GM21717 (cell line): ENCODE measurements around the gene HIVEP1.

Source experiments
- ATAC-seq: cut with Tn5 transposase; IDR thresholded peaks from one replicate; pipeline ENCODE4 v1.9.1; 2021; ENCODE audit warnings: mild to moderate bottlenecking, moderate library complexity; ENCODE audit not compliant: unreplicated experiment

HIVEP1 gene

GRCh38 chr6:12017263-12017662 lies 5.2 kb downstream of the HIVEP1 start:
- ATAC-seq, result no peak

DNA sequence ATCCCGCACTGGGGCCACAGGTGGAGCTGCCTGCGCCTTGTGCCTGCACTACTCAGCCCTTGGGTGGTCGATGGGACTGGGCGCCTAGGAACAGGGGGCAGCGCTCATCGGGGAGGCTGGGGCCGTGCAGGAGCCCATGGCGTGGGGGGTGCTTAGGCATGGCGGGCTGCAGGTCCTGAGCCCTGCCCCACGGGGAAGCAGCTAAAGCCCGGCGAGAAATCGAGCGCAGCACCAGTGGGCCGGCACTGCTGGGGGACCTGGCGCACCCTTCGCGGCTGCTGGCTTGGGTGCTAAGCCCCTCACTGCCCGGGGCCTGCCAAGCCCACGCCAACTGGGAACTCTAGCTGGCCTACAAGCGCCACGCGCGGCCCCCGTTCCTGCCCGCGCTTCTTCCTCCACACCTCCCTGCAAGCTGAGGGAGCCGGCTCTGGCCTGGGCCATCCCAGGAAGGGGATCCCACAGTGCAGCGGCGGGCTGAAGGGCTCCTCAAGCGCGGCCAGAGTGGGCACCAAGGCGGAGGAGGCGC lies 5.8 kb downstream of the HIVEP1 start:
- ATAC-seq, result no peak

GRCh38 chr6:12020187-12020791 lies 8.2 kb downstream of the HIVEP1 start:
- no peak for ATAC-seq

DNA sequence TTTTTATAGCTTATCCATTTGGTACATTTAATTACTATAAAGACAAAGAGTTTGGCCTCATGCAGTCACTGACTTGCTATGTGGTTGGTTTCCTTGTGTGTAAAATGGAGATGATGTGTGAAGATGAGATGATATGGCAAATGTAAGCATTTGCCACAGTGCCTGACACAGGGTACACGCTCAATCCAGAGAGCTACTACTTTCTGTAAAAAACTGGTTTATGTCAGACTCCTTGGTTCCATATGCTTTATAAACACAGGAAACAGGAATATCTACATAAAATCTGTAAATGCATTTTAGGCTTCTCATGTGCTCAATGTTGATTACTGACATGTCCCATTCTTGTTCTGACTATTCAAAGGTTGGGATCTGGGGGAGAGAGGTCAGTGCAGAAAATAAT lies 10.4 kb downstream of the HIVEP1 start:
- no peak for ATAC-seq

DNA sequence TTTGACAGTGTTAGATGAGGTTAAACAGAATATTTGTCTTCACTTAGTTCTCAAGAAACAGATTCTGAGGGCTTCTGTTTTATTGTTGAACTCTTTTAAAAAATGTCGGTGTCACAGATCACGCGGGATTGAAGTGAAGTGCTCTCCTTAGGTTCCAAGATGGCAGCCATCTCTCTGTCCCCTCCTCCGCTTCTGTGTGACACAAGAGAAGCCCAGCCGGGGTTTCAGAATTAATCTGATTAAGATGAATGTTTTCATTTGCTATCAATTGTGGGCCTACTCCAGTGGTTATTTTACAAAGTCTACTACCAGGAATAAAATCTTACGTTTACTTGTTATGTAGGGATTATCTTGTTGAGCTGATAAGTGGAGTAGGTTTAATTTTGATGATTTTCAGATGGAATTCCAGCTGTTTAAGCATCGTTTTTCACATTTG lies 10.9 kb downstream of the HIVEP1 start:
- ATAC-seq, result no peak

- ATAC-seq, result no peak
Observed at GRCh38 chr6:12024216-12024615, 12.1 kb downstream of the HIVEP1 start.

GRCh38 chr6:12024699-12025434 lies 12.8 kb downstream of the HIVEP1 start:
- no peak for ATAC-seq

DNA sequence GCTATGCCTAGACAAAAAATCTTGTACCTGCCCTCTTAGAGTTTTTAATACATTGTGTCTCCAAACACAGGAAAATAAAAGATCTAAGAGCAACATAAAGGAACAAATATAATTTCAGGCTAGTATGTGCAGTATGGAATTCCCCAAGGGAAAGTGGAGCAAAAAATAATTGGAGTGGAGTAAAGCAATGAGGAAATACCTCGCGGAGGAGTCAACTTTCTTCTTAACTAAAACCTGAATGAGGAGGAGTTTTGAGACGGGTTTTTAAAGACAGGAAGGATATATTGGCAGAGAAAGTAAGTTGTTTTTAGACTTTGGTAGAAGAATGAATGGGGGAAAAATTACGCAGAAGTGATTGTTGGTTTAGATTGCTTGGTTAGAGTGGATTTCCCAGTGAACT lies 14.0 kb downstream of the HIVEP1 start:
- ATAC-seq, result no peak

DNA sequence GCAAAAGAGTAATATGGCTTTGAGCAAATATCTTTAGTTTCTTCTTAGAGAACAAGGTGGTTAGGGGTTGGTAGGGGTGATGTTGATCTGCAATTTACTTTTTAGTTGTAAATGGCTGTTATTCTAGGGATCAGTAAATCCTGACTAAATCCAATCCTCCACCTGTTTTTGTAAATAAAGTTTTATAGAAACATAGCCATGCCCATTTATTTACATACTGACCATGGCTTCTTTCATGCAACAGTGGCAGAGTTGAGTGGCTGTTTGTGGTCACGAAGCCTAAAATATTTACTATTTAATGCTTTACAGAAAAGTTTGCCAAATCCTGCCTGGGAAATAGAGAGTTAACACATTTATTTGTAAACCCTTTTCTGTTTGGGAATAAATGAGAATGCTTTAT lies 14.7 kb downstream of the HIVEP1 start:
- no peak for ATAC-seq

GRCh38 chr6:12028213-12028612 lies 16.1 kb downstream of the HIVEP1 start:
- ATAC-seq, result no peak

DNA sequence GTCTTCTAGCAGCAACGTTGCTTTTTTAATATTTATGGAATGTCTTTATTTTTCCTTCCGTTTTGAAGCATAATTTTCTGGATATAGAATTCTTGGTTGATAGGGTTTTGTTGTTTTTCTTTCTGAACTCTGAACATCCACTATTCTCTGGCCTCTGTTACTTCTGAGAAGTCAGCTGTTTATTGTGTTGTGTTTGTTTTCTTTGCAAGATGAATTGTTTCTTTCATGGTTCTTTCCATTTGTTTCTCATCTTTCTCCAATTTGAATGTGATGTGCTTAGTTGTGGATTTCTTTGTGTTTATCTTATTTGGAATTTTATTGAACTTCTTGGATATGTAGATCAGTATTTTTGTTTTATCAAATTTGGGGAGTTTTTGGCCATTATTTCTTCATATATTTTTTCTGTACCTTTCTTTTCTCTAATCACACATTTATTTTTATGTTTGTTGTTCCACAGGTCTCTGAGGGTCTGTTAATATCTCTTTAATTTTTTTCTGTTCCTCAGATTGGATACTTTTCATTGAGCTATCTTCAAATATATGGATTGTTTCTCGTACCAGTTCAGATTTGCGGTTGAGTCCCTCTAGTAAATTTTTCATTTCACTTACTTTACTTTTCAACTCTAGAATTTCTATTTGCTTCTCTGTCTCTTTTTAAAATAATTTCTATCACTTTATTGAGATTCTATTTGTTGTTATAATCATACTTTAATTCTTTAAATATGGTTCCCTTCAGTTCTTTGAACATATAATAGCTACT lies 18.0 kb downstream of the HIVEP1 start:
- ATAC-seq, result no peak

GRCh38 chr6:12030993-12031550 lies 19.0 kb downstream of the HIVEP1 start:
- ATAC-seq, result no peak

DNA sequence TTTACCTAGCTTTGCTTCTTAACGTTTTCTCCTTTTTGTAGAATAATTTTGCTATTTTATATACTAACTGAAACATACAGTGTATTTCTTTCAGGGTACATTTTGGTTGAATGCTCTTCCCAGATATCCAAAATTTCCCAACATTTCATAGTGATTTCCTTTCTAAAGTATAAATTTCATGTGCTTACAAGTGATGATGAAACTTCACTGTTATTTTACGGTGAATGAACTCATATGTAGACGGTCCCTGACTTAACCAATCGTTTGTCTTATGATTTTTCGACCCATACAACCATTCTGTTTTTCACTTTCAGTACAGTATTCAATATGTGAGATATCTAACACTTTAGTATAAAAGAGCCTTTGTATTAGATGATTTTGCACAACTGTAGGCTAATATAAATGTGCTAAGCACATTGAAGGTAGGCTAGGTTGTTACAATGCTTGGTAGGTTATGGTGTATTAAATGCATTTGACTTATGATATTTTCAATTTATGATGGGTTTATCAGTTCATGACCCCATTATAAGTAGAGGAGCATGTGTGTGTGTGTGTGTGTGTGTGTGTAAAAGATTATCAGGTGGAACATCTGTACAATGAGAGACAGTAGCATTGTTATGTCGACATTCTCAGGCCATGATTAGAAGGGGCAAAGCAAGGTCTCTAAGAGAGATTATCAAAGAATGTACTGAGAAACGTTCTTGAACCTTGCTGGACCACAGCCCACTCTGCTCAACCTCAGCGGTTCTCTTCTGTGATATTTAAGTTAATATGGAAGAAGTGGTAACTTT lies 20.9 kb downstream of the HIVEP1 start:
- ATAC-seq, result no peak

GRCh38 chr6:12033770-12034169 lies 21.7 kb downstream of the HIVEP1 start:
- no peak for ATAC-seq

- ATAC-seq, result no peak
Observed at GRCh38 chr6:12034349-12034748, 22.2 kb downstream of the HIVEP1 start.

- no peak for ATAC-seq
Observed at GRCh38 chr6:12034837-12035236, 22.7 kb downstream of the HIVEP1 start.

DNA sequence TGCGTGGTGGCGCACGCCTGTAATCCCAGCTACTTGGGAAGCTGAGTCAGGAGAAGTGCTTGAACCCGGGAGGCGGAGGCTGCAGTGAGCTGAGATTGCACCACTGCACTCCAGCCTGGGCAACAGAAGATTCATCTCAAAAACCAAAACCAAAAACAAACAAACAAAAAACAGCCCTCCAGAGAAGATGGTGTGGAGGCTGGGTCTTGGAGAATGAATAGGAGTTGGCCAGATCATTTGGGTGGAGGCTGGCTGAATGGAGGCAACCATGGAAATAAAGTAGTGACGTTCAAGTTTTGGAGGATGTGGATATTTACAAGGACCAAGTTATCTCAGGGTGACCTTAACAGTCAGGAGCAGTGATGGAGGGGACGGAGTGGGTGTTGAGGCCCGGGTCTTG lies 24.7 kb downstream of the HIVEP1 start:
- no peak for ATAC-seq

DNA sequence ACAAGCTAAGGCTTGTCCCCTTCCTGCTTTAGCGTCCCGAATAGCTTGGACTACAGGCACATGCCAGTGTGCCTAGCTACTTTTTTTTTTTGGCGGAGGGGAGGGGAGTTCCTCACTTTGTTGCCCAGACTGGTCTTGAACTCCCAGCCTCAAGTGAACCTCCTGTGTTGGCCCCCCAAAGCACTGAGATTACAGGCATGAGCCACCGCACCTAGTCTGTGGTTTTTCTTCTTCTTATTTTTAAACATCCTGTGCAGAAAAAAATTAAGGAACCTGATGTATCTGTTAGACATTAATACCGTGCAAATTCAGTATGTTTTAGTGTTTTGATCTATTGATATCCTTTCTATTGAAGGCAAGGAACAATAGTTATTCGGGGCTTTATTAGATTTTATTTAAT lies 25.7 kb downstream of the HIVEP1 start:
- no peak for ATAC-seq

- ATAC-seq, result no peak
Observed at GRCh38 chr6:12039540-12040459, 27.7 kb downstream of the HIVEP1 start.

DNA sequence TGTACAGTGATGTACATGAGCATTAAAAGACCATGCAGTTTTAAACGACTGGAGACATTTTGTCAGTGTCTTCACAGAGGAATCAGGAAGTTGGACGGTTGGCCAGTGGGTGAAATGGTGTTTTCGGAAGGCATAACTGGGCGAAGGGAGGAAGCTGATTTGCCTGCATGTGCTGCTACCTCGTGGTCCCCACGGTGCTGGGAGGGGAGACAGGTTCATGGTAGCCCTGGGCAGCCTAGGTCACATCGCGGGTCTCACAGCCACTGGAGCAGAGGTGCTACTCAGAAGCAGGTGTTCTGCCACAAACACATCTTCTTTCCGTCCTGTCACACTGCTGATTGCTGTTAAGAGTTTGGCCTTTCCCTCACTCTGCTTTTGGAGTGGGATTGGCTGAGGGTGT lies 35.2 kb downstream of the HIVEP1 start:
- ATAC-seq, result no peak
